HepG2 (cell line): ENCODE results near the gene TIMP4. TPM values are rescaled to one million over a fixed set of nuclear protein-coding genes. Genes with fewer than 3 reads are reported as not detected.

Experiments used
- ATAC-seq: fragments of 200-7000 bp; cut with Tn5 transposase; 3 replicates; pipeline ENCODE4 v1.9.1; 2020; ENCODE audit warnings: mild to moderate bottlenecking, moderate library complexity
- BruUV-seq: library from RNA; stranded (reverse); fragments of 400-500 nt; replicated peaks from 2 replicates; lab custom pipeline; 2021; lab: Mats Ljungman, UMichigan
- CTCF ChIA-PET: fragments of 300-600 bp; formaldehyde crosslinking; extraction: SDS; loops from one replicate; lab custom pipeline; 2021; ENCODE audit warnings: low total read pairs, inconsistent platforms, low intra/inter-chr PET ratio; lab: Yijun Ruan, JAX
- POLR2A ChIA-PET: fragments of 350-600 bp; sonication (Branson Sonifier 250); formaldehyde crosslinking; loops from one replicate; lab custom pipeline; 2020; ENCODE audit warnings: antibody characterized with exemption, inconsistent platforms; lab: Yijun Ruan, JAX
- DNase-seq: peaks from one replicate; pipeline ENCODE4 v3.0.0-alpha.2; 2015; ENCODE audit warnings: low spot score
- FAIRE-seq: peaks from 3 replicates; lab custom pipeline; 2011; peaks lifted over from hg19 to GRCh38; lab: Jason Lieb, UNC
- H2AFZ ChIP-seq: one replicate; pipeline ENCODE4 v1.6.1; 2011; ENCODE audit warnings: low read length, inconsistent platforms
- H3K27ac ChIP-seq: fragments of 300-600 bp; 3 replicates; pipeline ENCODE4 v1.8.0; 2011; ENCODE audit warnings: mixed run types, mild to moderate bottlenecking, mixed read lengths, low read length, inconsistent platforms; ENCODE audit not compliant: insufficient read depth; ENCODE audit errors: extremely low read length
- H3K27me3 ChIP-seq, 2 experiments: fragments of 200-600 bp in 1 of 2; 2 replicates in 1 of 2; 3 replicates in 1 of 2; pipeline versions ENCODE4 v1.6.0 to v1.8.0; 2011; ENCODE audit warnings: low read length in 2 of 2, mild to moderate bottlenecking in 2 of 2, moderate library complexity in 2 of 2, inconsistent platforms in 1 of 2; ENCODE audit not compliant: insufficient read depth in 2 of 2, control insufficient read depth in 1 of 2
- H3K36me3 ChIP-seq, 2 experiments: fragments of 200-600 bp in 1 of 2; replicated peaks in 1 of 2; 2 replicates in 1 of 2; 3 replicates in 1 of 2; pipeline versions ENCODE4 v1.5.1 to v1.8.0; 2011; ENCODE audit warnings: low read length in 2 of 2, inconsistent platforms in 1 of 2; ENCODE audit not compliant: insufficient read depth in 2 of 2, control insufficient read depth in 1 of 2
- H3K4me1 ChIP-seq: 2 replicates; pipeline ENCODE4 v1.5.1; 2012; ENCODE audit warnings: low read length, inconsistent platforms; ENCODE audit not compliant: insufficient read depth
- H3K4me2 ChIP-seq: 2 replicates; pipeline ENCODE4 v1.6.0; 2011; ENCODE audit warnings: low read depth, low read length, inconsistent platforms
- H3K4me3 ChIP-seq, 3 experiments: fragments of 200-600 bp in 1 of 3; sonication (generic), shearing (Covaris generic) in 1 of 3; replicated peaks in 1 of 3; 2 replicates each; pipeline ENCODE4 v1.5.1; 2011 to 2016; ENCODE audit warnings: low read length in 3 of 3, inconsistent platforms in 2 of 3, low read depth in 2 of 3, mild to moderate bottlenecking in 2 of 3, control low read depth in 1 of 3, mixed read lengths in 1 of 3; ENCODE audit not compliant: insufficient read depth in 1 of 3
- H3K79me2 ChIP-seq: one replicate; pipeline ENCODE4 v1.6.1; 2011; ENCODE audit warnings: low read length, inconsistent platforms; ENCODE audit not compliant: insufficient read depth
- H3K9ac ChIP-seq: 2 replicates; pipeline ENCODE4 v1.6.0; 2011; ENCODE audit warnings: mild to moderate bottlenecking, low read depth, low read length, inconsistent platforms; ENCODE audit not compliant: insufficient read depth
- H3K9me3 ChIP-seq: 2 replicates; pipeline ENCODE4 v1.5.1; 2012; ENCODE audit warnings: mild to moderate bottlenecking, low read length
- H4K20me1 ChIP-seq: 2 replicates; pipeline ENCODE4 v1.6.0; 2011; ENCODE audit warnings: inconsistent platforms, mild to moderate bottlenecking, low read length, moderate library complexity; ENCODE audit not compliant: insufficient read depth
- IKZF4 ChIP-seq: sonication (generic); formaldehyde crosslinking; IDR thresholded peaks from 2 replicates; pipeline ENCODE4 v1.5.1; 2020; ENCODE audit warnings: borderline replicate concordance, mild to moderate bottlenecking, low read depth, missing genetic modification reagents; ENCODE audit errors: not compliant biosample characterization
- RXRA ChIP-seq: sonication (generic); formaldehyde crosslinking; IDR thresholded peaks from 2 replicates; pipeline ENCODE4 v1.5.1; 2020; ENCODE audit warnings: missing genetic modification reagents
- RXRB ChIP-seq: IDR thresholded peaks from 2 replicates; pipeline ENCODE4 v1.6.1; 2016; ENCODE audit warnings: borderline replicate concordance, missing genetic modification reagents, missing compliant biosample characterization
- TBX2 ChIP-seq: sonication (generic); formaldehyde crosslinking; IDR thresholded peaks from 2 replicates; pipeline ENCODE4 v1.5.0; 2020; ENCODE audit warnings: missing genetic modification reagents, mild to moderate bottlenecking, borderline replicate concordance
- ZNF253 ChIP-seq: sonication (generic); formaldehyde crosslinking; IDR thresholded peaks from 2 replicates; pipeline ENCODE4 v1.8.0; 2022; ENCODE audit warnings: mild to moderate bottlenecking, missing genetic modification reagents, borderline replicate concordance
- ZNF337 ChIP-seq: sonication (generic); formaldehyde crosslinking; IDR thresholded peaks from 2 replicates; pipeline ENCODE4 v1.5.1; 2020; ENCODE audit warnings: missing genetic modification reagents, low read depth, mild to moderate bottlenecking, borderline replicate concordance
- ZNF496 ChIP-seq: sonication (generic); formaldehyde crosslinking; IDR thresholded peaks from 2 replicates; pipeline ENCODE4 v1.8.1; 2023; ENCODE audit warnings: mild to moderate bottlenecking, moderate library complexity, missing genetic modification reagents; ENCODE audit not compliant: insufficient replicate concordance
- ZNF614 ChIP-seq: IDR thresholded peaks from 2 replicates; pipeline ENCODE4 v1.6.1; 2018; ENCODE audit warnings: missing biosample characterization, missing genetic modification reagents, inconsistent platforms, borderline replicate concordance
- WGBS: methylation state at CpG from one replicate; pipeline ENCODE4 v1.1.6; 2017; ENCODE audit warnings: low lambda C conversion rate; 5-methylcytosine and 5-hydroxymethylcytosine counted together
- in situ Hi-C: cut with HindIII; loops from 2 replicates; pipeline ENCODE4 v1.10.0; 2017; ENCODE audit warnings: low pct_unique_long_range_greater_than_20kb; ENCODE audit not compliant: extremely low pct_ligation_motif_present
- intact Hi-C: fragments of 100-400 bp; cut with micrococcal nuclease; formaldehyde crosslinking; loops from one replicate; pipeline ENCODE4 v1.10.0; 2022; ENCODE audit not compliant: unreplicated experiment
- polyA plus RNA-seq, 8 experiments: library from polyadenylated mRNA; depleted of rRNA in 3 of 8; stranded (reverse) in 7 of 8; unstranded in 1 of 8; fragments of >200 nt; fragmentation: Illumina TruSeq in 4 of 8; extraction: Trizol in 4 of 8; gene quantifications; 2 replicates each; pipeline versions ENCODE4 v1.2.1 to v1.2.3, GENCODE V29; 2011 to 2016; ENCODE audit warnings: low read depth in 4 of 8, missing spikeins in 1 of 8, mixed read lengths in 1 of 8; ENCODE audit not compliant: insufficient read depth in 1 of 8
- total RNA-seq, 5 experiments: library from RNA; depleted of rRNA; stranded (reverse); fragments of >200 nt; fragmentation: Illumina TruSeq; extraction: Trizol; gene quantifications; 2 replicates each; pipeline ENCODE4 v1.2.3, GENCODE V29; 2016; ENCODE audit warnings: low read depth in 1 of 5
- TF ChIP-seq, protein P1 (sequence below), 2 experiments: IDR thresholded peaks; 2 replicates each; pipeline ENCODE4 v1.6.1; 2011 to 2012; ENCODE audit warnings: low read length in 2 of 2, borderline replicate concordance in 1 of 2, low read depth in 1 of 2, mild to moderate bottlenecking in 1 of 2, moderate library complexity in 1 of 2
- TF ChIP-seq, protein P2 (sequence below): sonication (generic); formaldehyde crosslinking; IDR thresholded peaks from 2 replicates; pipeline ENCODE4 v1.8.0; 2022; ENCODE audit warnings: mild to moderate bottlenecking, missing genetic modification reagents, moderate library complexity

Gene TIMP4
- total and polyA plus RNA-seq, 2 of the 13 experiments (the other 11 are each of a cell fraction or from before 2014, with no cell fraction given) = 0.05 to 0.07 TPM

- TF ChIP-seq ZNF614 (CRISPR knock-in tag) (no peak), TBX2 (no peak), RXRA (CRISPR knock-in tag) (no peak), RXRB (CRISPR knock-in tag) (no peak), IKZF4 (CRISPR knock-in tag) (no peak)
Measured at GRCh38 chr3:12187448-12188327, 29.0 kb upstream of the TIMP4 start (continued).

DNA sequence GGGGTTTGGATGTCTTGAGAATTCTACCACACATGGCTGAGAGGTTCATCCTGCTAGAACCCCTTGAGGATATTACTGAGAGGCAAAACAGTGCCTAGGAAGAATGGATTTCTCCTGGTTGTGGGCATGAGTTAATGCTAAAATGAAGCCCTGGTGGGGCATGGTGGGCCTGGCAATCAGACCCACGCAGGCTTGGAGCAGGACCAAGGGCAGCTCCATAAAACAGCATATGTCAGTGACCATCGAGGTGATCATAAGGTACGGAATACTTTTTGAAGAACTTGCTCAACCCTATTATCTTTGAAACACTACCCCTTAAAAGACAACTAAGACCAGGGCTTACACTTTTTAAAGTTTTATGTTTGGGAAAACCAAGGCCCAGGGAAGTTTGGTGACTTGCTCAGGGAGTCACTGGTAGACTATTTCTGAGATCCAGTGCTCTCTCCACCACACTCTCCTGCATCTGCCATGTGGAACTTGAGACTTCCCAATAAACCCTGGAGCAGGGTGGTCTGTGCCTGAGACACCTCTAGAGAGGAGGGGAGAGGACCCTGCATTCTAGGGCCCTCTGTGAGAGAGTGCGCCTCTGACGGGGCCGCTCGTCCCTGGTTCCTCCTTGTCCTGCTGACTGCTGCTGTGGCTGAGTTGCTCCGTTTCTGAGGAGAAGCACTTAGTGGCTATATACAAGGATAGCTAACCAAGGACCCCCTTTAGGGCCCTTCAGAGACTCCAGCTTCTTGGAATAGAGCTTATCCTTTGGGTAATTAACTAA lies 28.0 kb upstream of the TIMP4 start:
- Histone ChIP-seq H3K79me2 (no peaks in the 10 kb centered on the region), H2AFZ (no peak overlapping the region), H3K27me3 (peaks cover 0 to 40% of the 10 kb centered on the region in 2 experiments), H3K4me3 (no peak overlapping the region), H3K4me1 (peaks cover 32% of the 10 kb centered on the region), H4K20me1 (no peaks in the 10 kb centered on the region), H3K9ac (no peak overlapping the region), H3K9me3 (no peaks in the 10 kb centered on the region), H3K27ac (no peak overlapping the region)
- intact Hi-C loops (no loop called here), in situ Hi-C loops (no loop called here)
- FAIRE-seq (no peak), ATAC-seq (no peak), DNase-seq (no peak)
- BruUV-seq = no TSS peak
- 64% methylated on average over 6 of the region's 8 CpGs for WGBS
- TF ChIP-seq ZNF337 (CRISPR knock-in tag) (no peak), ZNF253 (CRISPR knock-in tag) (no peak), ZNF496 (no peak)
- TF ChIP-seq, protein P1, sequence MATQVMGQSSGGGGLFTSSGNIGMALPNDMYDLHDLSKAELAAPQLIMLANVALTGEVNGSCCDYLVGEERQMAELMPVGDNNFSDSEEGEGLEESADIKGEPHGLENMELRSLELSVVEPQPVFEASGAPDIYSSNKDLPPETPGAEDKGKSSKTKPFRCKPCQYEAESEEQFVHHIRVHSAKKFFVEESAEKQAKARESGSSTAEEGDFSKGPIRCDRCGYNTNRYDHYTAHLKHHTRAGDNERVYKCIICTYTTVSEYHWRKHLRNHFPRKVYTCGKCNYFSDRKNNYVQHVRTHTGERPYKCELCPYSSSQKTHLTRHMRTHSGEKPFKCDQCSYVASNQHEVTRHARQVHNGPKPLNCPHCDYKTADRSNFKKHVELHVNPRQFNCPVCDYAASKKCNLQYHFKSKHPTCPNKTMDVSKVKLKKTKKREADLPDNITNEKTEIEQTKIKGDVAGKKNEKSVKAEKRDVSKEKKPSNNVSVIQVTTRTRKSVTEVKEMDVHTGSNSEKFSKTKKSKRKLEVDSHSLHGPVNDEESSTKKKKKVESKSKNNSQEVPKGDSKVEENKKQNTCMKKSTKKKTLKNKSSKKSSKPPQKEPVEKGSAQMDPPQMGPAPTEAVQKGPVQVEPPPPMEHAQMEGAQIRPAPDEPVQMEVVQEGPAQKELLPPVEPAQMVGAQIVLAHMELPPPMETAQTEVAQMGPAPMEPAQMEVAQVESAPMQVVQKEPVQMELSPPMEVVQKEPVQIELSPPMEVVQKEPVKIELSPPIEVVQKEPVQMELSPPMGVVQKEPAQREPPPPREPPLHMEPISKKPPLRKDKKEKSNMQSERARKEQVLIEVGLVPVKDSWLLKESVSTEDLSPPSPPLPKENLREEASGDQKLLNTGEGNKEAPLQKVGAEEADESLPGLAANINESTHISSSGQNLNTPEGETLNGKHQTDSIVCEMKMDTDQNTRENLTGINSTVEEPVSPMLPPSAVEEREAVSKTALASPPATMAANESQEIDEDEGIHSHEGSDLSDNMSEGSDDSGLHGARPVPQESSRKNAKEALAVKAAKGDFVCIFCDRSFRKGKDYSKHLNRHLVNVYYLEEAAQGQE (IDR thresholded peaks at IDR 0.05; ENCODE audit: borderline replicate concordance in 1 of 2, low read depth in 1 of 2, low read length in 2 of 2) = 0 out of 4 replicates have a peak, but pooled peaks of 1 of the 2 experiments have one; percentile 25
- TF ChIP-seq, protein P2, sequence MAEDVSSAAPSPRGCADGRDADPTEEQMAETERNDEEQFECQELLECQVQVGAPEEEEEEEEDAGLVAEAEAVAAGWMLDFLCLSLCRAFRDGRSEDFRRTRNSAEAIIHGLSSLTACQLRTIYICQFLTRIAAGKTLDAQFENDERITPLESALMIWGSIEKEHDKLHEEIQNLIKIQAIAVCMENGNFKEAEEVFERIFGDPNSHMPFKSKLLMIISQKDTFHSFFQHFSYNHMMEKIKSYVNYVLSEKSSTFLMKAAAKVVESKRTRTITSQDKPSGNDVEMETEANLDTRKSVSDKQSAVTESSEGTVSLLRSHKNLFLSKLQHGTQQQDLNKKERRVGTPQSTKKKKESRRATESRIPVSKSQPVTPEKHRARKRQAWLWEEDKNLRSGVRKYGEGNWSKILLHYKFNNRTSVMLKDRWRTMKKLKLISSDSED = no peak
- TF ChIP-seq, all 625 proteins: peak for 1
- Histone ChIP-seq H3K4me2 (no peak overlapping the region), H3K36me3 (no peaks in the 10 kb centered on the region)
- CTCF ChIA-PET = no interaction called here
- POLR2A ChIA-PET = no interaction called here
